Ascending aorta (tissue), 2 donors: ENCODE measurements around the gene ZSCAN23. TPM values are rescaled to one million over a fixed set of nuclear protein-coding genes. Genes with fewer than 3 reads are reported as not detected.

Experiments
- DNase-seq, 2 donors: peaks; one replicate each; pipeline ENCODE4 v3.0.0-alpha.2; 2019; ENCODE audit warnings: low spot score in 2 of 2
- H3K27ac ChIP-seq, 2 donors: fragments of 200-600 bp; sonication (generic); one replicate each; pipeline ENCODE4 v1.5.1; 2016 to 2017; ENCODE audit warnings: mild to moderate bottlenecking in 1 of 2
- H3K27me3 ChIP-seq: fragments of 200-600 bp; sonication (generic); one replicate; pipeline ENCODE4 v1.5.1; 2017
- H3K36me3 ChIP-seq, 2 donors: fragments of 200-600 bp; sonication (generic); one replicate each; pipeline ENCODE4 v1.5.1; 2016
- H3K4me1 ChIP-seq, 2 donors: fragments of 200-600 bp; sonication (generic); one replicate each; pipeline ENCODE4 v1.5.1; 2016 to 2017; ENCODE audit warnings: mild to moderate bottlenecking in 1 of 2
- H3K4me3 ChIP-seq, 2 donors: fragments of 200-600 bp; sonication (generic); one replicate each; pipeline ENCODE4 v1.5.1; 2016 to 2017; ENCODE audit warnings: mild to moderate bottlenecking in 1 of 2
- H3K9me3 ChIP-seq, 2 donors: fragments of 200-600 bp; sonication (generic); one replicate each; pipeline ENCODE4 v1.5.1; 2016
- intact Hi-C: fragments of 100-400 bp; cut with DNase I; formaldehyde crosslinking; loops from one replicate; pipeline ENCODE4 v1.15.1; 2023
- total RNA-seq: library from RNA; depleted of rRNA; stranded (reverse); fragments of >200 nt; gene quantifications from one replicate; pipeline ENCODE4 v1.1.0, GENCODE V29; 2016
- TF ChIP-seq, protein P1 (sequence below), 3 experiments: fragments of 200-600 bp in 2 of 3; fragments of 450-650 bp in 1 of 3; sonication (generic) in 2 of 3; IDR thresholded peaks; one replicate each; pipeline ENCODE4 v1.5.1; 2016 to 2019; ENCODE audit warnings: antibody characterized with exemption in 3 of 3, mild to moderate bottlenecking in 1 of 3, moderate library complexity in 1 of 3

Gene ZSCAN23
- total RNA-seq, 1 donor from 2014 or later: not detected

DNA sequence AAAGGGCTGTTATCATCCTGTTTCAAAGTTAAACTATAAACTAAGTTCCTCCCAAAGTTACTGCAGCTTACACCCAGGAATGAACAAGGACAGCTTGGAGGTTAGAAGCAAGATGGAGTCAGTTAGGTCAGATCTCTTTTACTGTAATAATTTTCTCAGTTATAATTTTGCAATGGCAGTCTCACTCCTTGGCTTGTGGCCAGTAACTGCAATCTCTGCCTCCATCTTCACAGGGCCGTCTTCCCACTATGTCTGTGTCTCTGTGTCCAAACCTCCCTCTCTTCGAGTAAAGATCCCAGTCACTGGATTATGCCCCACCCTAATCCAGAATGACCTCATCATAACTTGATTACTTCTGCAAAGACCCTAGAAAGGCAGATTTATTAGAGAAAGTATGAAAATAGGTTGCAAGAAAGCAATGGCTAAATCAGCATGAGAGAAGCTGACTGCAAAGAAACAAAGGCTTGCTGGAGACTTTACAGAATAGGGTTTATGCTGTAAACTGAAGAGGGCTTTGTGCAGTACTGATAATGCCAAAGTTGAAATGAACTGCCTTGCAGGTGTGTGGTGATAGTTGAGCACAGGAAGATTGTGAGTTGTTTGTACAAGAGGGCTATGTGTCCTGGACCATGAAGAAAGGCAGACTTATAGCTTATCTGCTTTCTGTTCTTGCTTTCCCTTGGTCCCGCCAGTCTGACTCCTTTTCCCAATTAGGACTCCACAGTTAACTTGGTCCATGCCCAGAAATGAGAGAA is 43.9 kb upstream of the ZSCAN23 start:
- Histone ChIP-seq H3K4me1 (no peaks in the 10 kb centered on the region), H3K27ac (no peak overlapping the region), H3K36me3 (no peaks in the 10 kb centered on the region), H3K4me3 (no peak overlapping the region), H3K9me3 (no peaks in the 10 kb centered on the region), H3K27me3 (no peaks in the 10 kb centered on the region)
- TF ChIP-seq, protein P1, sequence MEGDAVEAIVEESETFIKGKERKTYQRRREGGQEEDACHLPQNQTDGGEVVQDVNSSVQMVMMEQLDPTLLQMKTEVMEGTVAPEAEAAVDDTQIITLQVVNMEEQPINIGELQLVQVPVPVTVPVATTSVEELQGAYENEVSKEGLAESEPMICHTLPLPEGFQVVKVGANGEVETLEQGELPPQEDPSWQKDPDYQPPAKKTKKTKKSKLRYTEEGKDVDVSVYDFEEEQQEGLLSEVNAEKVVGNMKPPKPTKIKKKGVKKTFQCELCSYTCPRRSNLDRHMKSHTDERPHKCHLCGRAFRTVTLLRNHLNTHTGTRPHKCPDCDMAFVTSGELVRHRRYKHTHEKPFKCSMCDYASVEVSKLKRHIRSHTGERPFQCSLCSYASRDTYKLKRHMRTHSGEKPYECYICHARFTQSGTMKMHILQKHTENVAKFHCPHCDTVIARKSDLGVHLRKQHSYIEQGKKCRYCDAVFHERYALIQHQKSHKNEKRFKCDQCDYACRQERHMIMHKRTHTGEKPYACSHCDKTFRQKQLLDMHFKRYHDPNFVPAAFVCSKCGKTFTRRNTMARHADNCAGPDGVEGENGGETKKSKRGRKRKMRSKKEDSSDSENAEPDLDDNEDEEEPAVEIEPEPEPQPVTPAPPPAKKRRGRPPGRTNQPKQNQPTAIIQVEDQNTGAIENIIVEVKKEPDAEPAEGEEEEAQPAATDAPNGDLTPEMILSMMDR (IDR thresholded peaks at IDR 0.05): no peak
- DNase-seq: no peak
- intact Hi-C loops: no loop called here

DNA sequence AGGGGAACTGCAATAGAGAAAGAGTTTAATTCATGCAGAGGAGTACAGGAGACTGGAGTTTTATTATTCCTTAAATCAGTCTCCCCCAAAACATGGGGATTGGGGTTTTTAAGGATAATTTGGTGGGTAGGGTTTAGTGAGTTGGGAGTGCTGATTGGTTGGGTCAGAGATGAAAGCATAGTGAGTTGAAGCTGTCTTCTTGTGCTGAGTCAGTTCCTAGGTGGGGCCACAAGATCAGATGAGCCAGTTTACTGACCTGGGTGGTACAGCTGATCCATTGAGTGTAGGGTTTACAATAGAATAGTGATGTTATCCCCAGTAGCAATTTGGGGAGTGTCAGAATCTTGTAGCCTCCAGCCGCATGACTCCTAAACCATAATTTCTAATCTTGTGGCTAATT is 43.2 kb upstream of the ZSCAN23 start:
- Histone ChIP-seq H3K4me1 (no peaks in the 10 kb centered on the region), H3K27me3 (no peaks in the 10 kb centered on the region), H3K36me3 (no peaks in the 10 kb centered on the region), H3K4me3 (no peak overlapping the region), H3K27ac (no peak overlapping the region), H3K9me3 (no peaks in the 10 kb centered on the region)
- DNase-seq: no peak
- TF ChIP-seq, protein P1 (IDR thresholded peaks at IDR 0.05): no peak
- intact Hi-C loops: no loop called here

DNA sequence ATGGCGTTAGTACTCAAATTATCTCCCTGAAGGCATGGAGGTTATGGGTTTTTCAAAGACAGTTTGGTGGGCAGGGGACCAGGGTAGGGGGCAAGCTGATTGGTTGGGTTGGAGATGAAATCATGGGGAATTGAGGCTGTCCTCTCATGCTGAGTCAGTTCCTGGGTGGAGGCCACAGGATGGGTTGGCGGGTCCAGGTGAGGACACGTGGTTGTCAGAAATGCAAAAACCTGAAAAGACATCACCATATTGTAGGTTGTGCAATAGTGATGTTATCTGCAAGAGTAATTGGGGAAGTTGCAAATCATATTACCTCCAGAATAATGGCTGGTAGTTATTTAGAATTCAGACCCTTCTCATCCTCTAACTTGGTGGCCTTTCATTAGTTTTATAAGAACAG is 42.2 kb upstream of the ZSCAN23 start:
- TF ChIP-seq, protein P1 (IDR thresholded peaks at IDR 0.05): no peak
- no peak for DNase-seq
- Histone ChIP-seq H3K4me3 (no peak overlapping the region), H3K4me1 (no peaks in the 10 kb centered on the region), H3K36me3 (no peaks in the 10 kb centered on the region), H3K27ac (no peak overlapping the region), H3K27me3 (no peaks in the 10 kb centered on the region), H3K9me3 (no peaks in the 10 kb centered on the region)
- intact Hi-C loops: no loop called here

DNA sequence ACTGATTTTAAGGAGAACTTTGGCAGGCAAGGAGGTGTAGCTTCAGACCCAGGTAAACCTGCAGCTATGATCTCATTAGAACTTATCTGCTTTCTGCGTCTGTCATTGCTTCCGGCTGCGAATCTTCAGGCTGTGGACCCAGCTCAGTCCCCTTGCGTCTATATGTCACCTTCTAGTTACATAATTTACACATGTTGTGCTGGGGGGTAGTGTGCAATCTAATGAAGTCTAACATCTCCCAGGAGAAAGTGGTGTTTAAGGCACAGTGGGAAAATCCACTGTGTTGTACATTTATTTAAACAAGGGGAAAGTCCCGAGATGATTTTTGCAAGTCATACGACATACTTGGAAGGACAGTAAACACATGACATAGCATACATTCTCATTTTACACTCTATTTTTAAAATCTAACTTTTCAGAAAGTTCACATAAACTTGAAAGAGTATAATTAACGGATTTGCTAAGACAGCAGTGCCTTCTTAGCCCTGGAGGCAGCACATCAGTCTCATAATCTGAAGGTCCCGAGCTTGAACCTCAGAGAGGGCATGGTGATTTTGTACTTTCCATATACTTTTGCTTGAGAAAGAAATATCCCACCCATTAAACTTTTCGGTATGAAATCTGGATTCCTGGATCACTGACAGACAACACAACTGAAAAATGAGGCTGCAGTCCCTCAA is 37.1 kb upstream of the ZSCAN23 start:
- TF ChIP-seq, protein P1 (IDR thresholded peaks at IDR 0.05): no peak
- Histone ChIP-seq H3K36me3 (no peaks in the 10 kb centered on the region), H3K27ac (no peak overlapping the region), H3K27me3 (no peaks in the 10 kb centered on the region), H3K4me3 (no peak overlapping the region), H3K9me3 (no peaks in the 10 kb centered on the region), H3K4me1 (no peaks in the 10 kb centered on the region)
- no peak for DNase-seq
- intact Hi-C loops: no loop called here

DNA sequence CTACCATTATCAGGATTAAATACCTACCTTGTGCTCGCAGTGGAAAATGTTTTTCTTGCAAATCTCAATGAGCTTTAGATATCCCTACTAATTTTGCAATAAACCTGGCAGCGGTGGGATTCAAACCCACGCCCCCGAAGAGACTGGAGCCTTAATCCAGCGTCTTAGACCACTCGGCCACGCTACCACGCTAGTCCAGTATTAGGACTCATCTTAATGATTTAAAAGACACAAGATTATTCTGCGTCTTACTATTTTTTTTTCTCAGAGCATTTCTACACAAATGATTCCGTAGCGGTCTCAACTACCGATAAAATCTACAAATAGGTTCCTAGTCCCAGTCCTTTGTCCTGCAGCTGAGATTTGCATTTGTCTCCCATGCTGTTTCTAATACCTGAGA is 35.2 kb upstream of the ZSCAN23 start:
- H3K27me3 ChIP-seq: no peaks in the 10 kb centered on the region
- no peaks in the 10 kb centered on the region for H3K4me1 ChIP-seq
- H3K27ac ChIP-seq: no peak overlapping the region
- H3K4me3 ChIP-seq: no peak overlapping the region
- intact Hi-C loops: no loop called here
- TF ChIP-seq, protein P1 (IDR thresholded peaks at IDR 0.05): no peak
- no peaks in the 10 kb centered on the region for H3K9me3 ChIP-seq
- no peak for DNase-seq
- no peaks in the 10 kb centered on the region for H3K36me3 ChIP-seq
